Measurements from ENCODE around the gene PSMB5.
A peak's percentile ranks its signal among the peaks of the same experiment; 100 is the strongest.

PSMB5 gene

DNA sequence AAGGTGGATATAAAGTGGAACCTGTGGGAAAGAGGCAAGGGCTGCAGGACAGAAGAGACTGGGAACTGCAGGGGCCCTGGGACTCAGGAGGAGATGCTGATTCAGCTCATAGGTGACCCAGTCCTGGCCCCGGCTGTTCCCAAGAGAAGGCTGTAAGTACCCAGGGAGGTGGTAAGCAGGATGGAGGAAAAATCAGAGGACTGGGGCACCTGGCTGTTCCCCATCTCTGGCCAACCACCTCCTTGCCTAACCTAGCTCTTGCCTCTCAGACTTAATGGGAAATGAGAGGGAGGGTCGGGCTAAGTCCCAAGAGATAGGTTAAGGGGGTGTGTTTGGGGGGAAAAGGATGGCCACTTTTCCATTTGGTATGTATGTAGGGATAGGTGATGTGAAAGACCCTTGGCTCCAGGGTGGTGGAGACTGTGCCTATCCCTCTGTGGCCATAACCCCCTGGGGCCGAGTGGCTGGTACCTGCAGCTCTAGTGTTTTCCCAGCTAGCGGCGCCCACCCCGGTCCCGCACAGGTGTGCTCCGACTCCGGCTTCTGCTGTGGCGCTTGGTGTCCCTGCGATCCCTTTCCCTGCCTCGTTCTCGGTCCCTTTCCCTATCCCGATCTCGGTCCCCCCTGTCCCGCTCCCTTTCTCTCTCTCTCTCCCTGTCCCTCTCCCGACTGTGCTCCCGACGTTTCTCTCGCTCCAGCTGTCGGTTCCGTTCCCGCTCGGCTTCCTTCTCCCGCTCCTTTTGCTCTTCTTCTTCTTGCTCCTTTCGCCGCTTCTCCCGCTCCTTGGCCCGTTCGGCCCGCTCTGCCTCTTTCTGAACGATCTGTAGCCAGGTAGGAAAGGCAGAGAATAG, 24.2 kb upstream of the PSMB5 start:
- DNase-seq (ENCODE audit: low read depth), result no peak

DNA sequence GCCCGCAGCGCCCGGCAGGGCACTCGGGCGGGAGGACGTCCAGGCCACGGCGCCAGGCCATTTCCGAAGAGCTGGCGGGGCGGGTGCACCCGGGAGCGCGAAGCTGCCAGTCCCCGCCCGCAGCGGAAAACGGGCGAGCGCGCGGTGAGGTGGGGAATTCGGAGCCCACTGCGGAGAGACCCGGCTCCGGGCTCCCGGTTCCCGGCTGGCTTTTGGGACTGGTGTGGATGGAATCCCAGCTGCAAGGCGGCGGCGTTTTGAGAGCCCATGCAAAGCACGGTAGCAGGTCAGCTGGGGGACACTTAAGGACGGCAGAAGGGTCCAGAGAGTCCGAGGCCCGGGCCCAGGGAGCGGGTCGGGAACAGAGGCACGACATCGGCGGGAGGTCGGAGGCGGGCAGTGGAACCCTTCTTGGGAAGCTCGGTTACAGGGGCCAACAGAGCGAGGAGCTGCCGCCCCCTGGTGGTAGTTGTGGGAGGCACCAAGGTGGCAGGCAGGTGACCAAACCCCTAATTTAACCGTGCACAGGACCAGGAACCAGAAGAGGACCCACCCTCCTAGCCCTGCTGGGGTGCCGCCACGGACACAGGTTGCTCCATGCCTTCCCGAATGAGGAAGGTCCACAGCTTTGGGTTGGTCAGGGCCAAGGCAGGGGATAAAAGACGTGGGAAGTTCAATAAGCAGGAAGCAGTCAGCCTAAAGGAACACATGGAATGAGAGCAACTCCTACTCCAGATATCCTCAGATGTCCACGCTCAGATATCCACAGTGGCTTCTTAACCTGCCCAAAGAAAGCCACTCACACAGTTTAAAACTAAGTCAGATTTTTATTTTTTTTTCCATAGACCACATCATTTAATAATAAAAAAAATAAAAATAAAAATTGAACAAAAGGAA, 23.3 kb upstream of the PSMB5 start:
- DNase-seq (ENCODE audit: low read depth), result peak; percentile 72

DNA sequence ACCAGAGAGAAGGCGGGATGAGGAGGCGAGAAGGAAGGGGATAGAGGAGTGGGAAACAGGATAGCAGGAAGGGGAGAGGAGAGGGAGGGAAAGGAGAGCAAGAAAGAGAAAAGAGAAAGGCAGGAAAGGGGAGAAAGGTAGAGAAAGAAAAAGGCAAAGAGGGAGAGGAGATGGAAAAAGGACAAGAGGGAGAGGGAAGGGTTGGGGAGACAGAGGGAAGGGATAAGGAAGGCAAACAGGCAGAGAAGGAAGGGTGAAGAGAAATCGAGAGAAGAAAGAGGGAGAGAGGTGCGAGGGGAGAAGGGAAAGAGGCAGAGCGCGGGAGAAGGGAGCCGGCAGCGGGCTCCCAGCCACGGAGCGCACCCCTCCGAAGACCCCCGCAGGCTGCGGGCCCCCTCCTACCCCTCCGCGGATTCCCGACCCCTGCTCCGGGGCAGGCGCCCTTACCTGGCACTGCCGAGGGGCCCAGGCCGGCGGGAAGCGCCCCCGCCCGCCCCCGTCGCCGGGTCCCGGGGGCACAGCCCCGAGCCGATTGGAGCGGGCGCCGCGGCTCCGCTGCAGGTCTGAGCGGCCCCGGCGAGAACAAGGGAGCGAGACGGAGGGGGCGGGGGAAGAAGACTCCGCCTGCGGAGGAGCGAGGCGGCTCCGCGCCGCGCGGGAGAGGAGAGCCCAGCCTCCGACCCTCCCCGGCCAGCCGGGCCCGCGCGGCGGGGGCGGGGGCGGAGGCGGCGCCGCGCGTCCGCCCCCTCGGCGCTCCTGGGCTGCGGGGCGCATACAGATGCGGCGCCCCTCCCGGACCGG, 22.5 kb upstream of the PSMB5 start, which contains the start of gene CDH24:
Gene CDH24, minus strand, starts transcription at position 565 of the 801 bp plus-strand sequence. CDS start 1,787 bp downstream, outside the sequence.
- peak; percentile 68 for DNase-seq (ENCODE audit: low read depth)

DNA sequence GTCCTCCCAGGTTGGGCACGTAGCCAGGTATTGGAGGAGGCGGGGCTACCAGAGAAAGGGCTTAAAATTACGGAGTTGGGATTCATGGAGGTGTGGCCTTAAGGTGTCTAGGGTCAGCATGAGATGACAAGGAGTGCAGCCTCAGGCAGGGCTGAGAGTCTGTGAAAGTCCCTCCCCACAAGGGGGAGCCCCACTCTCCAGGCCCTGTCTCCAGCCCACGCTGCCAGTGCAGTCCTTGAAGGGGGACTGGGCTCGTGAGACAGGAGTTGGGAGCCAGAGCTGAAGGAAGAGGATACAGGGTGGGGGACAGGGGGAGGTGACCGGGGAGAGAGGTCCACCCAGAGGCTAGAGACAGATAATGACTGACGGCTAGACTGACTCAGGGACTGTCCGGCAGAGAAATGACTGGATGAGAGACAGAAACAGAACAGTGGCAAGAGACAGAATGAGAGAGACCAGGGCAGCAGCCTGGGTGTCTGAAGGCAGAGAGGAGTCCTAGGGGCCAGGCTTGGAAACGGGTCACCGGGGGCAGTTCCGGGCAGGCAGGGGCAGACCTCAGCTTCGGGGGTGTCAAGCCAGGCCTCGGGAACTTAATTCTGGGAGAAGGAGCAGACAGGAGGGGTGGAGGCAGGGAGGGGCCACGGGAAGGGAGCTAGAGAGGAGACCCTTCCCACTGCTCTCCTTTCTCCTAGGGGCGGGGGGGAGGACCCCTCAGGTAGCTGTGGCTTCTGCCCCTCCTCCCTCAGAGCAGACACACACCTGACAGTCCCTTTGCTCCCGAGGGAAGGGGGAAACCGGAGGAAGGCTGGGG, 21.6 kb upstream of the PSMB5 start:
- DNase-seq (ENCODE audit: low read depth), result peak; percentile 40

DNA sequence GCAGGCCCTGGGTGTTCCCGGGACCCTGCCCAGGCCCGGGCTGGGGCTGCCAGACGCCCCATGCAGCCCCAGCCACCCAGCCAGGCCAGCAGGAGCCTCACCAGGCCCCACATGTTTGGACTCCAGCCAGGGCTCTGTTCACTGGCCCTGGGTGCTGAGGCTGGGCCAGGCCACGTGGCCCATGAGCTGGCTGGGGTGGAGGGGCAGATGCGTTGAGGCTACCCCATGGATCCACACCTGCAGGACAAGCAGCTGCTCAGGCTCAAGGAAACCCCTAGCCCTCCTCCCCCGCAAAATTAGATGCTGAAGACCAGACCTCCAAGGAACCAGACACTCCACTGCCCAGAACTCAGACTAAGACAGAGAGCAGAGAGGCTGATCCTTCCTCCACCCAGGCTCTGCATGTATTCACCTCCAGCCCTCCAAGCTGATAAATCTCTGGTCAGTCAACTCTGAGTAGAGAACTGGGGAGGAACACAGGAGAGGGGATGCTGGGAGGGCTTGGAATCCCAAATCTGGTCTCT, 21.0 kb upstream of the PSMB5 start:
- no peak for DNase-seq (ENCODE audit: low read depth)

DNA sequence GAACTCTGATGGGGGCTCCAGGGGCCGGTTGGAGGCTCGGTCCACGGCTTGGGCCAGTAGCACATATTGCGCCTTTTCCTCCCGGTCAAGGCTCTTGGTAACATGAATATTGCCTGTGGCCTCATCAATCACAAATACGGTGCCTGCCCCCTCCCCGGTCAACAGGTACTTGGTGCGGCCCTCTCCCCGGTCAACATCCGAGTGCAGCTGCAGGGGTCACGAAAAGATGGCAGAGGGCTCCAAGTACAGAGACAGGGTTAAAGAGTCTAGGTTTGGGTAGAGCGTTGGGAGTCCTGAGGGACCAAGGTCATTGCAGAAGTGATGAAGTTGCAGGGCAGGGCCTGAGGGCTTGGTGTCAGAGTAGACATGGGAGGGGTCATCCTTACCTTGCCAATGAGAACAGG, 20.4 kb upstream of the PSMB5 start:
- no peak for DNase-seq (ENCODE audit: low read depth)

DNA sequence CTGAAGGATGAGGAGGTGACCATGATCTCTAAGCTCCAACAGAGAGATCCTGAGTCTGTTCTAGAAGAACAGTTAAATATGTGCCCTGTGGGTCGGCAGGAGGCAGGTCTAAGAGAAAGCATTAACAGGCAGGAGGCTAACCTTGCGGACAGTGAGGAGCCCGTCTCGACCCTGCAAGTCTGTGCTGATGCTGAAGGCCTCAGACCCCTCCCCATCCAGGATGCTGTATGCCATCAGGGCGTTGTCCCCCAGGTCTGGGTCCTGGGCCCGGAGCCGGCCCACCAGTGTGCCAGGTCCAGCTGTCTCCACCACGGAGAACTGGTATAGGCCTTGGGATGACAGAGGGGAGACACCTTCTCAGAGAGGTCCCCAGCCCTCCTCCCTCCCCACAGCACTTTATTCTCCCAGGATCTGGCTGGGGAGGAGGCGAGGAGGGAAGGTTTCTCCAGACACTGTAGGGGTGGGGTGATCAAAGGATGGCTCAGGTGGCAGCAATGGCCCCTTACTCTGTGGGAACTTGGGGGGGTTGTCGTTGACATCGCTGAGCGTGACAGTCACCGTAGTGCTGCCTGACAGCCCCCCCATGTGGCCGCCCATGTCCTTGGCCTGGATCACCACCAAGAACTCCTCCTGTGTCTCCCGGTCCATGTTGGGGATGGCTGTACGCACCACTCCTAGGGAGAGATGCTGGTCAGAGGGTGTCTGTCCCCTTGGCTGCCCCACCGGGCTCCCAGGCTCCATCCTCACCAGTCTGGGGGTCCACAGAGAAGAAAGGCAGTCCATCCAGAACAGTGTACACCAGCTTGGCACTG, 19.5 kb upstream of the PSMB5 start:
- DNase-seq (ENCODE audit: low read depth), result no peak

DNA sequence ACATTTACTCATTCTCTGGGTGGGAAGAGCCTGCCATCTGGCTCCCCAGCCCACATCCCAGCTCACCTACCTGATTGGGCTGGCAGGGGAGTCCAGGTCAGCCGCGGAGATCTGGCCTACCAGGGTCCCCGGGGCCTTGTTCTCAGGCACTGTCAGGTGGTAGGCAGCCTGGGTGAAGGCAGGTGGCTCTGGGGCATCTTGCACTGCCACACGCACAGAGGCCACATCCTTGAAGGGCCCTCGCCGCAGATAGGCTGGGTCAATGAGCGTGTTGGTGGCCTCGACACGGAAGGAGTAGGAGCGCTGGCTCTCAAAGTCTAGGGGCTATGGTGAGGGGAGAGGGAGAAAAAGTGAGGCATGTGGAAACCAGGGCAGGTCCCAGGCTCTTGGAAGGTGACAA, 18.7 kb upstream of the PSMB5 start:
- DNase-seq (ENCODE audit: low read depth), result no peak

DNA sequence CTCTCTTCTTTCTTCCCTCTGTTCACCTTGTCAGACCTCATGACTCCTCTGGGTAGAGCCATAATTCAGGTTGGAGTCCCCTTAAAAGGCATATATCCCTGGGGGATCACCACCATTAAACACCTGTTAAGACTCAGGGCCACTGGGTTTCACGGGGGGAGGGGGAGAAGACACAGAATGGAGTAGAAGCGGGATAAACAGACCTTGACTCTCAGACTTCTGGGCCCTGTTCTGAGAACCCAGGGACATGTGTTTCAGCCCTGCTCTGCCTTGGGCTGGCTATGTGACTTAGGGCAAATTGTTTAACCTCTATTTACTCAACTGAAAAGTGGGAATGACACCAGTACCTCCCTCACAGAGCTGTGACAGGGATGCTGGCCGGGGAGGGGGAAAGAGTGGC, 18.0 kb upstream of the PSMB5 start:
- DNase-seq (ENCODE audit: low read depth), result no peak

DNA sequence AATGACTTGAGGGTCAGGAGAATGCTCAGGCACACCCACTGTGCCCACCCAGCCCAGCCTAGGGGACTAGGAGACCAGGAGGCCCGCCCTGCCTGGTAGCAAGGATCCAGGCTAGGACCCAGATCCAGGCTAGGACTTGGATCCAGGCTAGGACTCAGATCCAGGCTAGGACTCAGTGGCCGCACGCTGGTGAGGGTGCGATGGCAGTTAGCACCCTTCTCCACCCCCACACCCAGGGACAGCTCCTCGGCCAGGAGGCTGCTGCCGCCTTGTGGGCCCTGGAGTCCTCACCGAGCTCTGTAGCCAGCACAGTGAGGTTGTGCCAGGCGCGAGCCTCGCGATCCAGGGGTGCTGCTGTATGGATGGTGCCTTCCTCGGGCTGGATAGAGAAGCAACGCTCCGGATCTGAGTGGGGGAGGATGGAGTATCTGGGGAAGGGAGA, 17.5 kb upstream of the PSMB5 start:
- no peak for DNase-seq (ENCODE audit: low read depth)

DNA sequence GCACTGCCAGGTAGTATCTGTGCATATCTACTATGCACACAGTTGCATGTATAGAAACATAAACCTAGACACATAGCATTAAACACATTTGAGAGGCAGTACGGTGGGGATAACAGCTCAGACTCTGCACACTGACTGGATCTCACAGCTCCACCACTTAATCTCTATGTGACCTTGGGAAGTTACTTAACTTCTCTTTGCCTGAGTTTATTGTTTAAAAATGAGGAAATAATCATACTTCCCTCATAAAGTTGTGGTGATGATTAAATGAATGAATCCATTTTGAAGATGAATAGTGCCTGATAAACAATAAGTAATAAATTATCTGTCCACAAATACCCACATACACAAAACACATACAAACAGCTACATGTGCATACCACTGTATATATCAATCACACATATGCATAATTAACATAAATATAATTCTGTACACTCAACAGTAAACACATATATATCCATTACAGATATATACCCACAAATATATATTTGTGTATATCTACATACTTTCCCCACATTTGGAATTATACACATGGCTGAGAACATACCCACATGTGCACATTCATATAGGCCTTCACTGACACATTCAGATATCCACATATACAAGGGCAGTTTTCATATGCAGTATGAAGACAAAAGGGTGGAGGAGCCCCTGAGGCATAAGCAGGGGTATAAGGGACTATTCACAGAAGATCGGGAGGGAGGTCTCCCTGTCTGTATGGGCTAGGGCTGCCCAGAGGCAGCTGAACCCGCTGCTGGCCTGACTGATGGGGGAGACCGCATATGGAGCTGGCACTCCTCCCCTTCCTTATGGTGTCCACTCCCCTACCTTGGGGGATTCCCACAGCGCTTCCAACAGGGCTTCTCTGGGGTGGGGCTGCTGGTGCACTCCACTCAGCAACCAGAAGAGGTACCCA, 16.7 kb upstream of the PSMB5 start:
- no peak for DNase-seq (ENCODE audit: low read depth)

DNA sequence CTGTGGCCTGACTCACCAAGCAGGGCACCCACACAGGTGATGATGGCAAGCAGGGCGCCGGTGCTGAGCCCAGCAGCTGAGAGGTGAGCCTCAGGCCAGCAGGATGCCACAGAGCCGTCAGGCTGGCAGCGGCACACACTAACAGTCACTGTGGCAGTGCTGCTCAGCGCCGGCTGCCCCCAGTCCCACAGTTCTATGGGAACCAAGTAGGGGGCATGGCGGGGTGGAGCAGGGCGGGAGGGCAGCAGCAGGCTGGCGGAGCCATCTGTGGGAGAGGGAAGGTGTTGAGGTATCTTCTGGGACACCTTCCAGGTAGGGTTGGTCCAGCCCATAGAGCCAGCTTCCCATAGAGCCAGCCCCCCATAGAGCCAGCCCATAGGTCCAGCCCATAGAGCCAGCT, 14.3 kb upstream of the PSMB5 start:
- DNase-seq (ENCODE audit: low read depth), result no peak

DNA sequence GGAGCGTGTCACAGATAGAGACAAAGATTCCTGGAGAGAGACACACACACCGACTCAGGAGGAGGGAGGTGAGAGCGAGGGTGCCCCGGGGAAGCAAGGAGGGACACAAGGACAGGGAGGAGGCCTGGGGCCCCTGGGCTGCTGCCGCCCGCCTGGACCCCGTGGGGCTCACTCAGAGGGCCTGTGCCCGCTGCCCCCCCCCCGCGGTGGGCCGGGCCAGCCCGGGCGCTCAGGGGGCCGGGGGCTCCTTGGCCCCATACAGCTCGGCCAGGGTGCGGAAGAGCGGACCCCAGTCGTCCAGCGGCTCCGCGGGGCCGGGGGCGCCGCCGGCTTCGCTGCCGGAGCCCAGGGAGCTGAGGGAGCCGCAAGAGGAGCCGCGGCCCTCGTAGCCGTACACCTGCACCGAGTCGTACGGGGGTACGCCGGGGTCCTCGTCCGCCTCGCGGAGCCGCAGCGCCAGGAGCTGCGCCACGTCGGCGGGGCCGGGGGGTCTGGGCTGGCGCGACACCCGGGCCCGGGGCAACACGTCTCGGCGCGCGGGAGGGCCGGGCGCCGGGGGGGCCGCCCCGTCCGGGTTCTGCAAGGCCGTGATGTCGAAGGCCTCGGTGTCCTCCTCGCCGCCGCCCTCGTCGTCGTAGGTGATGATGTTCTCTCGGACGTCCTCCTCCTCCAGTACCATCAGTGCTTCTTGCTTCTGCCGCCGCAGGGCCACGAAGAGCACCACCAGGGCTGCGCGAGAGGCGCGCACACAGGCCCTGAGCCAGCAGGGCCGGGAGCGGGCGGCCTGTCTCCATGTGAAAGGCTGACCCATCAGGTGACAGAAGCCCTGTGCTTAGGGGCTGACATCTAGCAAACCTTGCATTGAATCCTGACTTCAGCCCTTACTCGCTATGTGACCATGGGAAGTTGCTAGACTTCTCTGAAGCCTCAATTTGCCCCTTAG, 13.3 kb upstream of the PSMB5 start:
- no peak for DNase-seq (ENCODE audit: low read depth)

DNA sequence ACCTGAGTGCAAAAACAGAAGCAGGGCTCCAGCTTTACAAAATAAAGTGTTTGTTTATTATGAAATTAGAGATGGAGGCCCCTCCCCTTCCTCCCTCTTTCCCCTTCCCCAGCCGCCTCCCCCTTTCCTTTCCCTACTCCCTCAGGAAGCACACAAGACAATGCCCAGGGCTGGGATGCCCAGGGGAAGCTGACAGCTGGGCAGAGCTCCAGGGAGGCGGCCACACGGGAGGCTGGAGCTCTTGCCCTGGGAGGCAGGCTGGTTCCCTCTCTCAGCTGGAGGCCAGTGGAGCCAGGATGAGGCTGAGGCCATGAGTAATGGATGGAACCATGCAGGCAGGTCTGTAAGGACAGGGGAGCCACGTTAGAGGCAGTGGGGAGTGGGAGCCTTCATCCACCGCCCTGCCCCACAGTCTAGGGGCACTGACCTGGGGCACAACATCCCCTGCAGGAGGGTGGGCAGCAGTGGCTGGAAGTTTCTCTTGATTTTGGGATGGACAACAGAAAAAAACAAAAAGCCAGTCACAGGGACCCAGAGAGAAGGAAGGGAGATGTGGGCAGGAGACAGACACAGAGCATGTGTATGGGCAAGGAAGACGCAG, 12.4 kb upstream of the PSMB5 start:
- peak; percentile 47 for DNase-seq (ENCODE audit: low read depth)

DNA sequence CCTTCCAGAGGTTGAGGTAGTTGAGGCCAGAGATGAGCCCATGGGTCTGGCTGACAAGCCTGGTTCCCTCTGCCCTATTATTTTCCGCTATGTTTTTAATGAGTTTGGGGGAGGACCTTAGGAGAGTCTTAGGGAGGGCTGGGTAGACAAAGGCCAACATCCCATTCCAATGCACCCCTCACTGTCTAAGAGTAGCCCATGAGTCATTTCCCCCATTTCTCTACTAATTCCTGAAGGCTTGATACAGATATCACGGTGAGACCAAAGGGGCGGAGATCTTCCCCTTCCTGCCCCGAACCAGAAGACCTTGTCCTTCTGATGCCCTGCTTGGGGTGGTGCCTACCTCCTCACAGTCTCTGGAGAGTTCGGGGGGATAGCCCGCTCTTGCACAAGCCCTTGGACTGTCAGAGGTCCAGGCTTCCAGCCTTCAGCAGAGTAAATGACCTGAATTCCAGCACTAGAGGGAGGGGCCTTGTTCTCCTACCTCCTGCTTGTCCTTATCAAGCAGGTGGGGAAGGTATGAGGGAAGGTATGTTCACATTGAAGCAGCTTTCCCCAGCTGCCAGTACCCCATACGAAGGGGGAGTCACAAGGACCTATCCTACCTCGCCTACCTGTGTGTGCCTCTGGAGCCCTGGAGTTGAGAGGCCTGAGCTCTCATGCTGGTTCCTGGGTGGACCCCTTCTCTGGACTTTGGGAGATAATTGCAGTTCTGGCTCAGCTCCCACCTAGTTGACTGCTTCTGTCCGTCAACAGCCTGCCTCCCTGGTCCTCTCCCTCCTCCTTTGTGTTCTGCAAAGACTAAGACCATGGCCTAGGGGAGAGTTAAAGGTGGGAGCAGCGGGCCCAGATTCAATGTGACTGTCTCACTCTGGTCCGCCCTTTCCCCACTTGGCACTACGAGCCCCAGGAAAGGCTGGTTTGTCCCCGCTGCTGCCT, 11.0 kb upstream of the PSMB5 start:
- no peak for DNase-seq (ENCODE audit: low read depth)

DNA sequence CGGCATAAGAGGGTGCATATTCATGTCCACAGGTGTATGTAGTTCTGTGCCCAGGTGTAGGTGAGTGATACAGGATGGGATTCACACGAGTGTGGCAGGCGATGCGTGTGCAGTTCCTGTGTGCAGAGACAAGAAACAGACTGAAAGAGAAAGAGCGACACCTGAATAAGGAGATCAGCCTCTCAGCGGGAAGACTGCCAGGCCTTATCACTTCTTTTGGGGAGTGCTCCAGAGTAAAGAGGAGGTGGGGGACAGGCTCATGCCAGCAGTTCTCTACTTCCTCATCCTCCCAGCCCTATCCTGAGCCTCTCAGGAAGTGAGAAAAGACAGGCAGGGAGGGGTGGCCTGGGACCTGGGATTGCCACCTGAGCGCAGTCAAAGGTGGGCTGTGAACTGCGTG, 10.1 kb upstream of the PSMB5 start:
- no peak for DNase-seq (ENCODE audit: low read depth)
